GM23248 (cell line): ENCODE measurements around the gene ASIP. TPM values are rescaled to one million over a fixed set of nuclear protein-coding genes. Genes with fewer than 3 reads are reported as not detected.

Experiments used
- DNase-seq: peaks from one replicate; pipeline ENCODE4 v3.0.0-alpha.2; 2015
- H2AFZ ChIP-seq: fragments of 200-600 bp; sonication (generic); 2 replicates; pipeline ENCODE4 v1.6.1; 2016; ENCODE audit warnings: antibody characterized with exemption
- H3F3A ChIP-seq: fragments of 200-600 bp; sonication (generic); 2 replicates; pipeline ENCODE4 v1.6.1; 2016; ENCODE audit warnings: mild to moderate bottlenecking, antibody characterized with exemption, mixed run types; ENCODE audit not compliant: insufficient read depth
- H3K27ac ChIP-seq: fragments of 200-600 bp; sonication (generic); 2 replicates; pipeline ENCODE4 v1.5.1; 2016; ENCODE audit warnings: mild to moderate bottlenecking
- H3K27me3 ChIP-seq: fragments of 200-600 bp; sonication (generic); replicated peaks from 2 replicates; pipeline ENCODE4 v1.6.1; 2016; ENCODE audit warnings: mild to moderate bottlenecking; ENCODE audit not compliant: insufficient read depth
- H3K36me3 ChIP-seq: fragments of 200-600 bp; sonication (generic); 2 replicates; pipeline ENCODE4 v1.6.1; 2016; ENCODE audit warnings: low read depth, mild to moderate bottlenecking
- H3K4me1 ChIP-seq: fragments of 200-600 bp; sonication (generic); 2 replicates; pipeline ENCODE4 v1.6.1; 2016; ENCODE audit warnings: mild to moderate bottlenecking; ENCODE audit not compliant: insufficient read depth
- H3K4me2 ChIP-seq: fragments of 200-600 bp; sonication (generic); one replicate; pipeline ENCODE4 v1.6.1; 2016; ENCODE audit warnings: mild to moderate bottlenecking; ENCODE audit not compliant: unreplicated experiment
- H3K4me3 ChIP-seq: fragments of 200-600 bp; sonication (generic); 2 replicates; pipeline ENCODE4 v1.5.1; 2016; ENCODE audit warnings: mild to moderate bottlenecking
- H3K79me2 ChIP-seq: fragments of 200-600 bp; sonication (generic); 2 replicates; pipeline ENCODE4 v1.6.1; 2016; ENCODE audit warnings: mild to moderate bottlenecking; ENCODE audit not compliant: insufficient read depth
- H3K9ac ChIP-seq: fragments of 200-600 bp; sonication (generic); 2 replicates; pipeline ENCODE4 v1.6.1; 2016; ENCODE audit warnings: mild to moderate bottlenecking
- H3K9me2 ChIP-seq: fragments of 200-600 bp; sonication (generic); 2 replicates; pipeline ENCODE4 v1.6.1; 2016; ENCODE audit warnings: mixed run types, mild to moderate bottlenecking, moderate library complexity; ENCODE audit not compliant: insufficient read depth
- H3K9me3 ChIP-seq: fragments of 200-600 bp; sonication (generic); one replicate; pipeline ENCODE4 v1.6.1; 2017; ENCODE audit warnings: low read depth
- H4K20me1 ChIP-seq: fragments of 200-600 bp; sonication (generic); 2 replicates; pipeline ENCODE4 v1.6.0; 2016; ENCODE audit not compliant: insufficient read depth
- EZH2 ChIP-seq: fragments of 200-600 bp; sonication (generic); IDR thresholded peaks from 2 replicates; pipeline ENCODE4 v1.6.1; 2018; ENCODE audit warnings: antibody characterized with exemption, mild to moderate bottlenecking; ENCODE audit not compliant: insufficient read depth, poor library complexity, severe bottlenecking
- EZH2phosphoT487 ChIP-seq: fragments of 200-600 bp; sonication (generic); IDR thresholded peaks from 2 replicates; pipeline ENCODE4 v1.6.1; 2018; ENCODE audit warnings: antibody characterized with exemption, moderate library complexity, mild to moderate bottlenecking, low read depth; ENCODE audit not compliant: insufficient read depth
- WGBS, 2 experiments: methylation state at CpG; one replicate each; pipeline ENCODE4 v1.1.6; 2015 to 2017; ENCODE audit warnings: low lambda C conversion rate in 2 of 2, low coverage in 1 of 2; ENCODE audit errors: missing lambda C conversion rate in 2 of 2; 5-methylcytosine and 5-hydroxymethylcytosine counted together
- in situ Hi-C: fragments of 300-500 bp; cut with MboI; formaldehyde crosslinking; loops from 2 replicates; pipeline ENCODE4 v1.15.0; 2020
- polyA plus RNA-seq: library from polyadenylated mRNA; unstranded; fragments of >200 nt; fragmentation: Nextera tagmentation; extraction: Ambion mirVana; gene quantifications from 2 replicates; pipeline ENCODE4 v1.2.1, GENCODE V29; 2016
- total RNA-seq: library from RNA; depleted of rRNA; stranded (reverse); fragments of >200 nt; shearing (Covaris generic); gene quantifications from 2 replicates; pipeline ENCODE4 v1.2.3, GENCODE V29; 2014; rRNA removed

ASIP gene, protein sequence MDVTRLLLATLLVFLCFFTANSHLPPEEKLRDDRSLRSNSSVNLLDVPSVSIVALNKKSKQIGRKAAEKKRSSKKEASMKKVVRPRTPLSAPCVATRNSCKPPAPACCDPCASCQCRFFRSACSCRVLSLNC
- total RNA-seq: not detected in 2 replicates
- polyA plus RNA-seq: not detected in 2 replicates

DNA sequence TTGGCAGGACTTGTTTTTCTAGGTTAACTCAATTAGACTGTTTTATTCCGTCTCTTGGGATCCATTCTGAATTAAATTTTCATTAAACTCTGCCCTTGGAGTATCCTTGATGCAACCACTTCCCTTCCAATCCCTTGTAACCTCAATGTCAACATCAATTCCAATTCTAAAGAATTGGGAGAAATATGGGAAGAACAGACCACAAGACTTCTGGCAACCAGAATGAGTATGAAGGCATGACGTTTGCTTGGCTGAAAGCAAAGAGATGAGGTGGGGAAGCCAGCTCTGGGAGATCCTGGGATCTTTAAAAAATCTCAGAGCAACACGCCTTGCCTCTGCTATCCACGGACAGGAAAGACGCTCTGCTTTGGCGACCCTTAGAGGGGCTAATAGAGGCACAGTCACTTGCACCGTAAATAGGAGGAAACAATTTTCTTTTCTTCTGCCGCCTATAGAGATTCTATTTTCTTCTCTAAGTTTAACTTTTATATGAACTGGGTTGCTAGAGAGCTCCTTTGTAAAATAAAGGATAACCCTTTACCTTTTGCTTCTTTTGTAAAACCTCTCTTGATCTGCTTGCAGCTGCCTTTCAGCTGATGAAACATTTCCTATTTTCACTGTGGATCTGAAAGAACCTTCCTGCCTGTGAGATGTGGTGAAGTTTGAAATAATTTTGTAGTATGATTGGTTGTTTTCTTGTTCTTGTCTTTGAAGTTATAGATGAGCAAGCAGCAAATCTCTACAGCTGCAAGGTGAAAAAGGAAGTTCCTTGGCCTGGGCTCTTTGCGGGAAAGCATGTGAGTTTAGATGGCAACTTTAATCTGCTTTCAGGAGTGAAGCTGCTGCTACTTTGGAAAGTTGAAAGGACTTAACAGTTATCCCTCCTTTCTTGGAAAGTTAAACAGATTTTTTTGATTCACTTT lies at the start of gene ASIP:
ASIP (plus strand) TSS at position 731 of the 923 bp plus-strand sequence. CDS start 18,952 bp downstream, outside the sequence.
- no peak for DNase-seq
- Histone ChIP-seq H3K9ac (no peak within 1 kb of the TSS), H3K79me2 (no peaks in the 10 kb centered on the region), H3K4me3 (no peak within 1 kb of the TSS), H3K27me3 (0 out of 2 replicates have a peak, but pooled peaks cover 2% of the 10 kb centered on the region), H3F3A (no peaks in the 10 kb centered on the region), H3K27ac (no peak within 1 kb of the TSS), H3K36me3 (no peaks in the 10 kb centered on the region), H2AFZ (no peak within 1 kb of the TSS), H3K9me2 (no peaks in the 10 kb centered on the region), H3K9me3 (no peaks in the 10 kb centered on the region), H3K4me2 (no peak within 1 kb of the TSS), H4K20me1 (no peaks in the 10 kb centered on the region), H3K4me1 (no peaks in the 10 kb centered on the region)
- WGBS, 2 experiments: 68 to 69% methylated on average over 9 of the region's 9 CpGs
- in situ Hi-C loops: no loop called here
- TF ChIP-seq EZH2 (no peak), EZH2phosphoT487 (no peak)

DNA sequence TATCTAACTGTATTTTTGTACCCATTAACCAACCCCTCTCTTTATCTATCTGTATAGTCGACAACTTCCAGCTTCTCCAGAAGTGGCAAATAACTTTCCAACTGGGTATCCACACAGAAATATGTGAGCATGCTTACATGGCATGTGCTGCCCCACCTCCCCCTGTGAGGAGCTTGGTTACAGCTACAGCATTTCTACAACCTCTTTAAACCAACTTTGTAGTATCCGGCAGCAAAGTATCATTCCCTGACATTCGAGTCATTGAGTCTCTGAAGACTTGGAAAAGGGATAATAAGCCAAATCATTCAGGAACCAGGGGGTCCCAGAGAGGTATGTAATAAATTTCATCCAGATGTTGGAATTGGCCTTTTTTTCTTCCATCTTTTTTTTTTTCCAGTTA lies 48.2 kb upstream of the ASIP start:
- Histone ChIP-seq H3F3A (peaks cover 6% of the 10 kb centered on the region; the same call in 1 of the 2 replicates), H3K4me3 (no peak overlapping the region), H3K27ac (no peak overlapping the region), H3K9ac (no peak overlapping the region), H4K20me1 (no peaks in the 10 kb centered on the region), H3K27me3 (no peaks in the 10 kb centered on the region), H3K9me2 (no peaks in the 10 kb centered on the region), H3K36me3 (no peaks in the 10 kb centered on the region), H2AFZ (no peak overlapping the region), H3K79me2 (no peaks in the 10 kb centered on the region), H3K4me2 (no peak overlapping the region), H3K9me3 (no peaks in the 10 kb centered on the region), H3K4me1 (peaks cover 4% of the 10 kb centered on the region; the same call in 1 of the 2 replicates)
- TF ChIP-seq EZH2phosphoT487 (no peak), EZH2 (no peak)
- DNase-seq: no peak
- in situ Hi-C loops: no loop called here
- 53 to 54% methylated on average over 3 of the region's 3 CpGs for WGBS, 2 experiments

DNA sequence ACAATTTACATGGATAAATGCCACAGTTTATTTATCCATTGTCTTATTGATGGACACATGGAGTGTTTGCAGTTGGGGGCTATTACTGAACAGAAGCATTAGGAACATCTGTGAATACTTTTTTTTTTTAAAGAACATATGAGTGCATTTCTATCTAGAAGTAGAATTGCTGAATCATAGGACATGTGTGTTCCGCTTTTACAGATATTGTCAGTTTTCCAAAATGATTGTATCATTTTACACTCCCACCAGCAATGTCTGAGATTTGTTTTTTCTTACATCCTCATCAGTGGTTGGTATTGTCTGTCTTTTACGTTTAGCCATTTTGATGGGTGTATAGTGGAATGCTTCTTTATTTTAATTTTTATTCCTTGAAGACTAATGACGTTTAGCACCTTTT lies 42.0 kb upstream of the ASIP start:
- H3F3A ChIP-seq: no peaks in the 10 kb centered on the region
- H3K9ac ChIP-seq: no peak overlapping the region
- H3K4me2 ChIP-seq: no peak overlapping the region
- H3K79me2 ChIP-seq: no peaks in the 10 kb centered on the region
- H3K9me3 ChIP-seq: no peaks in the 10 kb centered on the region
- no peaks in the 10 kb centered on the region for H3K36me3 ChIP-seq
- TF ChIP-seq EZH2phosphoT487 (no peak), EZH2 (no peak)
- H3K27me3 ChIP-seq: no peaks in the 10 kb centered on the region
- no peaks in the 10 kb centered on the region for H3K9me2 ChIP-seq
- no peaks in the 10 kb centered on the region for H3K4me1 ChIP-seq
- no peaks in the 10 kb centered on the region for H4K20me1 ChIP-seq
- no peak overlapping the region for H3K4me3 ChIP-seq
- peak; percentile 24 for DNase-seq
- WGBS, 2 experiments: 33 to 35% methylated on average over 3 of the region's 3 CpGs
- no peak overlapping the region for H3K27ac ChIP-seq
- in situ Hi-C loops: no loop called here
- no peak overlapping the region; the same call in 1 of the 2 replicates for H2AFZ ChIP-seq

DNA sequence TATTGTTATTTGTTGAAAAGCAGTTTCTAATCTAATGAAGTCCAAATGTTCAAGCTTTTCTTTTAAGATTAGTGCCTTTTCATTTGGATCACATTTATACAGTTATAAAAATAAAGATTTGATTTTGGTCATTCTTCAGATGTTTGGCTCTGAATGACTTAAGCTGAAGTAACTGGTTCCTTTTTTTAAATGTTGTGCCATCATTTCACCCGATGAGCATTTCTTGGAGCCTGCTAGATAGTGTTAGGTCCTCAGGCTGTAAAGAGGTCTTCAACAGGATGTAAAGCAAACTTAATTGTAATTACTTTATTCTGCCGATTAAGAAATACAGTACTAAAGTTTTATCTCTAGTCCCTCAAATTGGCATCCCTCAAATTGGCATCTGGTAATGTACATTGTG lies 41.2 kb upstream of the ASIP start:
- in situ Hi-C loops: no loop called here
- H3K36me3 ChIP-seq: no peaks in the 10 kb centered on the region

More for the DNA sequence above, 41.2 kb upstream of the ASIP start:
- Histone ChIP-seq H3K79me2 (no peaks in the 10 kb centered on the region), H3K9ac (no peak overlapping the region), H3F3A (no peaks in the 10 kb centered on the region), H2AFZ (no peak overlapping the region), H3K4me2 (no peak overlapping the region), H3K27me3 (no peaks in the 10 kb centered on the region), H3K9me2 (no peaks in the 10 kb centered on the region), H3K9me3 (no peaks in the 10 kb centered on the region), H3K4me3 (no peak overlapping the region), H3K4me1 (no peaks in the 10 kb centered on the region), H4K20me1 (no peaks in the 10 kb centered on the region), H3K27ac (no peak overlapping the region)
- WGBS, 2 experiments: 8 to 12% methylated on average over 2 of the region's 2 CpGs
- no peak for TF ChIP-seq EZH2phosphoT487
- TF ChIP-seq EZH2: no peak
- no peak for DNase-seq
